SW 1271 (cell line): Measurements from ENCODE around the gene FNBP1.

Experiments used
- DNase-seq, 2 experiments: peaks; one replicate each; lab custom pipeline; 2025; lab: John Stamatoyannopoulos, UW

FNBP1 gene

DNA sequence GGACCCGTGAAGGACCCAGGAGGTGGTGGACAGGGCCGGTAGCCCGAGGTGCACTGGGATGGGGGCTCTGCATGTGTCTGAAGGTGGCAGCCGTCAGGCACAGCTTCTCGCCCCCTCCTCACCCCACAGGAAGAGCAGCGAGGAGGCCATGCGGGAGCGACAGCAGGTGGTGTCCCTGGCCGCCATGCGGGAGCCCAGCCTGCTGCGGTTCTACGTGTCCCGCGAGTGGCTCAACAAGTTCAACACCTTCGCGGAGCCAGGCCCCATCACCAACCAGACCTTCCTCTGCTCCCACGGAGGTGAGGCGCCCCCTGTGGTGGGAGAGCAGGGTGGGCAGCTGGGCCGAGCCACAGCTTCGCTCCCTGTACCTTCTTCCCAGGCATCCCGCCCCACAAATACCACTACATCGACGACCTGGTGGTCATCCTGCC, 167.8 kb downstream of the FNBP1 start:
- DNase-seq, result no peak

DNA sequence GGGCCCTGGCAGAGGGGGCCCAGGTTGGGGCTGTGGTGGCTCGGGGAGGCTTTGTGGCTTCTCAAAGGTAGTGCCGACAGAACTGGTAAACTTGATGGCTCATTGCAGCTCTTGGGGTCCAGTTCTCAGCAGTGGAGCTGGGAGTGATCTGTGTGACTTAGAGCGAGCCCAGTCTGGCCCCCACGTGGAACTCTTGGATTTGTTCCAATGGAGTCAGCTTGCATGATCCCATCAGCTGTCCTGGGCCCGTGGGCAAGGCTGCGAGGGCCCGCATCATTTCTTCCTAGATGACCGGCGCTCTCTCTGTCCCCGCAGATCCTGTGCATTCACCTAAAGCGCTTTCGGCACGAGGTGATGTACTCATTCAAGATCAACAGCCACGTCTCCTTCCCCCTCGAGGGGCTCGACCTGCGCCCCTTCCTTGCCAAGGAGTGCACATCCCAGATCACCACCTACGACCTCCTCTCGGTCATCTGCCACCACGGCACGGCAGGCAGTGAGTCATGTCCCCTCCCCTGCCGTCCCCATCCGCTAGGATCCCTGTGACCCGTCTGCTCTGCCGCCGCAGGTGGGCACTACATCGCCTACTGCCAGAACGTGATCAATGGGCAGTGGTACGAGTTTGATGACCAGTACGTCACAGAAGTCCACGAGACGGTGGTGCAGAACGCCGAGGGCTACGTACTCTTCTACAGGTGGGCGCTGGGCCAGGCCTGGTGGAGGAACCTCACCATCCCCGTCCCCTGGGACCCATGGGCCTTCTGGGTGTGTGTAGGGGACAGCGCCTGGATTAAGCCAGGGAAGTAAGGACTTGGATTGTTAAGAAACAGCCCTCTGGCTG, 168.5 kb downstream of the FNBP1 start:
- DNase-seq, result no peak

DNA sequence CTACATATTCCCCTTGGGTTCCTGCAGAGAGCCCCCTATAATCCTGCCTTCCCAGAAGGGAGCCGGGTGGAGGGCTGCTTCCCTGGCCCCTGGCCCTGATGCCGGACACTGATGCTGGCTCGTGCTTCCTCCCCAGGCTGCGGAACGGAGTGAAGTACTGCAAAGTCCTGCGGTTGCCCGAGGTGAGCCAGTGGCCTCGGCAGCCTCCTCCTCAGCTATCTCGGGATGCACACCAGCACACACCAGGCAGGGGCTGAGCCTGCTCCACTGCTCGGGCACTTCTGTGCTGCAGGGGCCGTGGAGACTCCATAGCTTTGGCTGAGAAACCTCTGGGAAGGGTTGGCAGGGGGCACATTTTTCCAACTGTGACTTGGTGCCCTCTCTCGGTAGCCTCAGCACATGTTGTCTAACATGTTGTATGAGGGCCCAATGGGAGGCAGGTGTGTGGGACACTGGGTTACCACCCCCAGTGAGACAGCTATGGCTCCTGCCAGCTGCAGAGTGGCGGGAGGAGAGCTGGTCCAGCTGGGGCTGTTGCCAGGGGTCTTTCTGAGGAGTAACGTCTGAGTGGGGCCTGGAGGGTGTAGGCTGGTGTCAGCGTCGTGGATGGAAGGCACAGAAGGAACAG, 169.3 kb downstream of the FNBP1 start:
- DNase-seq, result no peak

DNA sequence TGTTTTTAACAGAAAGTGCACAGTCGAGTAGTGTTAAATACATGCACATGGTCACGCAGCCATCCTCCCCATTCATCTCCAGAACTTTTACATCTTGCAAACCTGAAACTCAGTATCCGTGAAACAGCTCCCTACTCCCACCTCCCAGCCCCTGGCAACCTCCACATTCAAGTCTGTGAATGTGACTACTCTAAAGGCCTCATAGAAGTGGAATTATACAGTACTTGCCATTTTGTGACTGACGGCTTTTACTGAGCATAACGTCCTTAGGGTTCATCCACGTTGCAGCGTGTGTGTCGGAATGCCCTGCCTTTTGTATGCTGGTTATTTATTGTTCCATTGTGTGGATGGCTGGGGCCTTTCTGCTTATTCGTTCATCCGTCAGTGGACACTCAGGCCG, 171.9 kb downstream of the FNBP1 start:
- no peak for DNase-seq

DNA sequence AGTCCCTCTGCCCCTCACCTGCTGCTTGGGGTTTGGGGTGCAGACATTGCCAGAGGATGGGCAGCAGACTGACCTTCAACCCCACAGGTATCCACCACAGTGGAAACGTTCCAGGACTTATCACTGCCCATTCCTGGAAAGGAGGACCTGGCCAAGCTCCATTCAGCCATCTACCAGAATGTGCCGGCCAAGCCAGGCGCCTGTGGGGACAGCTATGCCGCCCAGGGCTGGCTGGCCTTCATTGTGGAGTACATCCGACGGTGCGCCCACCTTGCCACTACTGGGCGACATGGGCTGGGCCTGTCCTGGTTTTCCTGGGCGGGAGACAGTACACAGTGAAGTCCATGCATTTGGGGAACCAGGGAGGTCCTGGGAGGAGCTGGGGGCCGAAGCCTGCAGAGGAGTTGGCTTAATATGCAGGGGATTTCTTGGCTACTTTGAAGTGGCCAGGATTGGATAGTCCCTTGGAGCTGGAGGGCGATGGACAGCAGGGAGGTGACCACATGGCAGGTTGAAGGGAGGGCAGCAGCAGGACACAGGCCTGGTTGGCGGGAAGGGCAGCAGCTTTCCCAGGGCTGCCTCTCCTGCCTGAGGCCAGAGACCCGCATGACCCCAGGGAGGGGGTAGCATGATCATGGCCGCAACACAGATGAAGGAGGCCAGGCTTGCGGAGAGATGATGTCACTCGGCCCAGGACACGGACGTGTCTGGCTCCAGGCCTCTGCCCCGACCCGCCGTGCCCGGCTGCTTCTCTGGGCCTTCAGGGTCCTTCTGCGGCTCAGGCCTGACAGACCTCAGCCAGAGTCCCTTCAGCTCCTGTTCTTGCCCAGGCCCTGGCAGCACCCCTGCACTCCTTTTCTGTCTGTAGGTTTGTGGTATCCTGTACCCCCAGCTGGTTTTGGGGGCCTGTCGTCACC, 173.1 kb downstream of the FNBP1 start:
- no peak for DNase-seq

DNA sequence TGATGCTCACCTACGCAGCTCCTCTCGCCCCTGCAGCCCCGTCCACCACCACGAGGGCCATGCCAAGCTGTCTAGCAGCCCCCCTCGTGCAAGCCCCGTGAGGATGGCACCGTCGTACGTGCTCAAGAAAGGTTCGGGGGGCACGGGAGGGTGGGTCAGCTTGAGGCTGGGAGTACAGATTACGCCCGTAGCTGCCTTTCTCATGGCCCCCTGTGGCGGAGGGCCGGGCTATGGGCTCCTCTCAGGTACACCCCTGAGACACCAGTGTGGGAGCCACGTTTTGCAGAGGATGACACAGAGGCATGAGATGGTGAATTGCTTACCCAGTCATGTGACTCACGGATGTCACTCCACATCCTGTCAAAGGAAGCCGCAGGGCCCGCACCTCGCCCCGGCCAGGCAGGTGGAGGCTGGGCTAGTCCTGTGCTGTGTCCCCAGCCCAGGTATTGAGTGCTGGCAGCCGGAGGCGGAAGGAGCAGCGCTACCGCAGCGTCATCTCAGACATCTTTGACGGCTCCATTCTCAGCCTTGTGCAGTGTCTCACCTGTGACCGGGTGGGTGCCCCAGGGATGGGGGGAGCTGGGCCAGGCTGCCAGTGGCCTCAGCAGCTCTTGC, 174.0 kb downstream of the FNBP1 start:
- no peak for DNase-seq

DNA sequence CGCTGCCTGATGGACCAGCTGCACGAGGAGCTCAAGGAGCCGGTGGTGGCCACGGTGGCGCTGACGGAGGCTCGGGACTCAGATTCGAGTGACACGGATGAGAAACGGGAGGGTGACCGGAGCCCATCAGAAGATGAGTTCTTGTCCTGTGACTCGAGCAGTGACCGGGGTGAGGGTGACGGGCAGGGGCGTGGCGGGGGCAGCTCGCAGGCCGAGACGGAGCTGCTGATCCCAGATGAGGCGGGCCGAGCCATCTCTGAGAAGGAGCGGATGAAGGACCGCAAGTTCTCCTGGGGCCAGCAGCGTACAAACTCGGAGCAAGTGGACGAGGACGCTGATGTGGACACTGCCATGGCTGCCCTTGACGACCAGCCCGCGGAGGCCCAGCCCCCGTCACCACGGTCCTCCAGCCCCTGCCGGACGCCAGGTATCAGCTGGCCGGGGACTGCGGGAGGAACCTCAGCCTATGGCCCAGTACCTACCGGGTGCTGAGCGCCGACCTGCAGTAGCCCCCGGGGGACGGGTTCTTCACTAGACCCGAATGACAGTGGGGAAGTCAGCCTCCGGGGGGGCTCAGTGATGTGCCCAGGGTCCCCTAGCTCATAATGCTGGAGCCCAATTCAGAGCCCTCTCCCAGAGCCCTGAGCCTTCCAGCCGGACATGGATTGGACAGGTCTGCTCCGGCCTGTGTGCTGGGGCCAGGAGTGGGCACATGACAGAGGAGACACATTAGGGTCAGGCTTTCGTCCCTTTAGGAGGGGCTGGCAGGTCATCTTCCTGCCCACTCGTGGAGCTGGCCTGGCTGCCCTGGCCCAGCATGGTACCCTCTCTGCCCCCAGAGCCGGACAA, 174.7 kb downstream of the FNBP1 start:
- DNase-seq, result no peak

DNA sequence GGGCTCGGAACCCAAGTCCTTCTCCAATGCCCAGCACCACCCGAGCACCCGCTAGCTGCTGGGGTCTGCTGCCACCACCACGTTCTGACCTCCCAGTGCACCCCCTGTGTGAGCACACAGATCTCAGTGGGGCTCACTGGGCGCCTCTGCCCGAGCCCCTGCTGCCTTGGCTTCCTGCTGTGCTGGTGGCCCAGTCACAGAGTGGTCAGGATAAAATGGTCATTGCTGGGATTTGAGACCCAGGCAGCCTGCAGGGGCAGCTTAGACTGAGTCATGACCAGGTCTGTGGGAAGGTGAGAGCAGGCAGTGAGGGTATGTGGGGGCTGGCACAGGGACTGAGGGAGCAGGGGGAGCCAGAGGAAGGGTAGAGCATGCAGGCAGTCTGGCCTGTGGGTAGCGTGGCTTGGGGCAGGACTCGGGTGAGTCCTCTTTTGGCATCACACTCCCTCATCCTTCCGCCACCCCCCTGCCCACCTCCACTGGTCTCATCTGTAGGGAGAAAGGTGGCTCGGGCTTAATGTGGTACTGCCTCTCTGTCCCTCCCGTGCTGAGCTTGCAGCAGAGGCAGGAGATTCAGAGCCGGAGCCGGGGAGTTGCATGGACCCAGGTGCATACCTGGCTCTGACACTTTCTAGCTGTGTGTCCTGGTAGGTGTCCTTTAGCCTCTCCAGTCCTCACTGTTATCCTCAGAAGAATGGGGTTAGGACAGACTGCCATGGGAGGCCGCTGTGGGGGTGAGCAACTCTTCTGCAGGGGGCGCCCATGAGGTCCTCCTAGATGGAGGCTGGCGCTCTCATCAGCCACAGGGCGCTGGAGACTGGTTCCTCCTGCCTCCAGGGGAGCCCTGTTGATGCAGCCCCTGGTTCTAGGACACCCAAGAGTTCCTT, 175.6 kb downstream of the FNBP1 start:
- no peak for DNase-seq

DNA sequence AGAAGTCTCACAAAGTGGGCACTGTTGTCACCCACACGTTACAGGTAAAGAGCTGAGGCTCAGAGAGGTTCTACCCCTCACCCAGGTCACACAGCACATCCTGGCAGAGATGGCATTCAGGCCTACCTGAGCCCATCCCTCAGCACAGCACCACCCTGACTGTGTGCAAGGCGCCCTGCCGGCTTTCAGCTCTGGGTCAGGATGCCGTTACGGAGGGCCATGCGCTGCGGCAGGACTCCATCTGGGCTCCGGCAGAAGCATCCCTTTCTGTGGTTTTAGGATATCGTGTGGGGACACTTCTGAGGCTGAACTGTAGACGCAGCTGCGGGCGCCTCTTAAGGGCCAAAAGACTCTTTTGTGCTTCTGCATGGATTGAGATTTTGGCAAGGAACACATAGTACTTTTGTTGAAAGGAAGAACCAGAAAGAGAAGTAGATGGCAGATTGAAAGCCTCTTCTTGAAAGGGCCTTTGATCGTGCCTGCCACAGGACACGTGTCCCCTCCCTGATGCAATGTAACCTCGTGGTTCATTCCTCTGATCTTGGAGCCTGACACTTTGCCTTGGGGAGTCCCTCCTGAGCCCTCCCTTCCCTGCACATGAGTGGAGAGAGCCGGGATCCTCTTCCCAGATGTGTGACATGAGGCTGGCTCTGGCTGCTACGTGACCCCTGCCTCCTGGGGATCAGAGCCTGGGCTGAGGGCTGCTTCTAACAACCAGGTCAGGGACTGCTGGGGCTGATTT, 176.4 kb downstream of the FNBP1 start:
- no peak for DNase-seq

DNA sequence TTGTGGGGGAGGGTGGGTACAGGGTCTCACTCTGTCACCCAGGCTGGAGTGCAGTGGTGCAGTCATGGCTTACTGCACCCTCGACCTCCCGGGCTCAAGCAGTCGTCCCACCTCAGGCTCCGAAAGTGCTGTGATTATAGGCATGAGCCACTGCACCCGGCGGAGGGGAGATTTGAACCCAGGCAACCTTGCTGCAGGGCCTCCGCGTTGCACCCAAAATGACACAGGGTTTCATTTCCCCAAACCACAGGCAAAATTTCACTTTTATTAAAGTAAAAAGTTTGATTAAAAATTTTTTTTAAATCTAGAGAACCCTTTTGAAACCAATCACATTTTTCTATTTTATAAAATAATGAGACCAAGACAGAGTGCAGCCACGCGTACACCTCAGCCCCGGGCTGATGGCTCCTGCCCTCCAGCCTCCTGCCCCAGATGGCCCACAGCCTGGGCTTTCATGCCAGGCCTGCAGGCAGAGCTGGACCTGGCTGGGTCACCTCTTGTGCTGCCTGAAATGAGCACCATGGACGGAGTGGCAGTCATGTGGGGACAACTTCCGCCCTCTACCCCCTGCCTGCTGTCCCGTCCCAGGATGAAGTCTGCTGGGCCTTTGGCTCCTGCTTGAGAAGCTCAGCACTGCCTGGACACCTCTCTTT, 177.2 kb downstream of the FNBP1 start:
- no peak for DNase-seq

DNA sequence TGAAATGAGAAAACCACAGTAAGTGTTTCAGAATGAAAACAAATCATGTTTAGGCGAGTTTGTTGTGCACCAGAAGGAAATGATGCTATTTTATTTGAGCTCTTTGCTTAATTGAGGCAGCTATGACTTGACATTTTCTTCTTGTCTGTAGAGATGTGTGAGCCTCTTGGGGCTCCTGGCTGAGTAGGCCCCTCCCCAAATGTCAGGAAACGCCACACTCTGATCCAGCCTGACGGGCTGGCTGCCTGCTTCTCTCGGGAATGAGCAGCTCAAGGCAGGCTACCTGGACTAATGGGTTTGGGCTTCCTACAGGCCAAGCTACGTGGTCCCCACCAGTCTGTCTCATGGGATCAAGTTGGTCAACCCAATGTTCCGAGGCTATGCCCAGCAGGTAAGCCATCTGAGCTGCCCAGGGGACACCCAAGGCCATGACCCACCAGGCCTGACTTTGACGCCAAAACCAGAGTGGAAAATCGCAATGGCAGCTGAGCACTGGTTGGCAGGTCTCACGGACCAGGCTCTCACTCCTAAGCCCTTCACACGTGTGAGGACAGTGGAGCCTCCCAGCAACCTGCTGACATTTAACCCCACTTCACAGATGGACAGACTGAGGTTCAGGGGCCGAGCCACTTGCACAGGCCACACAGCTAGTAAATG, 177.9 kb downstream of the FNBP1 start:
- DNase-seq, result no peak

DNA sequence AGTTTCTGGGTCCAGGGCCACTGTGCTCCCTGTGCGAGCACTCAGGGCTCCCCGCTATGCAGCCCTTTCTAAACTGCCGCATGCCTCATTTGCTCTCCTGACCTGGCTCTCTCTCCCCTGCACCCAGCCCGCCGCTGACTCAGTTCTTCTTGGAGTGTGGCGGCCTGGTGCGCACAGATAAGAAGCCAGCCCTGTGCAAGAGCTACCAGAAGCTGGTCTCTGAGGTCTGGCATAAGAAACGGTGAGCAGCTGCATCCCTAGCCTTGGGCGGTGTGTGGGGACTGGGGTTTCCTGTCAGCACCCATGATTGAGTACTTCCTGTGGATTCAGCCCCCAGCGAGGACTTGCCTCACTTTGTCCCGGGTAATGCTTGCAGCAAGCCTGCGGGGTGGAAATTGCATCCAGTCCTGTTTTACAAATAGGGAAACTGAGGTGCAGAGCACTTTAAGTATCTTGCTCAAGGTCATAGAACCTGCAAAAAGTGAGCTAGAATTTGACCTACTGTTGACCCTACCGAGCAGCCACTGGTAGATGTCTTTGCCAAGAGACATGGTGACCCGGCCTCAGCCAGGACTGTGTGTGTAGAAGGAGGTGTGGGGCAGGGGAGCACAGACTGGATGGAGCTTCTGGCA, 179.8 kb downstream of the FNBP1 start:
- DNase-seq, result no peak

DNA sequence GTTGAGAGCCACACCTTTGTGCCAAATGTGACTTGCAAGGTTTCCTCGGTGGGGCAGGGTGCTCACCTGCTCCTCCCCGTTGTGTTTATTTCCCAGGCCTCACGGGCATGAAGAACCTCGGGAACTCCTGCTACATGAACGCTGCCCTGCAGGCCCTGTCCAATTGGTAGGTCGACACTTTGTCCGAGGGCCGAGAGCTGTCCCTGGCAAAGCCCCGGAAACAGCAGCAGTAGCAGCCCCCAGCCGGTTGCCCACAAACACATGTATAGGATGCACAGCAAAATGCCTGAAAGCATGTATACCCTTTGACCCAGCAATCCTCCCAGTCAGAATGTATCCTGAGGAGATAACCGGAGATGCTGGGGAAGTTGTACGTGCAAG, 181.6 kb downstream of the FNBP1 start:
- DNase-seq, result no peak

DNA sequence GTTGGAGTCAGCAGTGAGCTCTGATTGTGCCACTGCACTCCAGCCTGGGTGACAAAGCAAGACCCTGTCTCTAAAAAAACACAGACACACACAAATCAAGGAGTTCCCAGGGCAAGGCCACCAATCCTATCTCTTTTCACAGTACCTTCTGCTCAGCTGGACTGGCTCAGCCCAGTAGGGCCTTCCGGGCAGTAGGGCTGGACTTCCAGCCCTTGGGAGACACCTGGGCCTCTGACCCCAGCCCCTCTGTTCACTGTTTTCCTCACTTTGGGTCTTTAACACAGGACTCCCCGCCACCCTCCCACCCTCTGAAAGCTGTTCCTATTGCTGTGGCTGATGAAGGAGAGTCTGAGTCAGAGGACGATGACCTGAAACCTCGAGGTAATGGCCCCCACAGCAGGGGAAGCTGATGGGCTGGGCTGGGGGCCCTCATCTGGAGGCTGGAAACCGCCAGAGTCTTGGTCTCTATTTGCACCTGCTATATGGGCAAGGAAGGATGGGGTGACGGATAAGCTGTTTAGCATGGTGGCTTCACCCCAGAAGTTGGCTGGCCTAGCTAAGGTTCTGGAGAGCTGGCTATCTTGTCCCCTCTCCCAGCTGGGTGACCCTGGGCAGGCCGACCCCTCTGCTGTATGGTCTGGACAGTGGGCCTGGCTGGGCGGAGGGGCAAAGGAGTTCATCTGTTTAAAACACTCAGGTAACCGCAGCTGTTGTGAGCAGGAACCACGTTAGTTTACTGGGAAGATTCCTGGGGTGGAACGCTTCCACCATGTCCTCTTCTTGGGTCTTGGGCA, 182.1 kb downstream of the FNBP1 start:
- no peak for DNase-seq

DNA sequence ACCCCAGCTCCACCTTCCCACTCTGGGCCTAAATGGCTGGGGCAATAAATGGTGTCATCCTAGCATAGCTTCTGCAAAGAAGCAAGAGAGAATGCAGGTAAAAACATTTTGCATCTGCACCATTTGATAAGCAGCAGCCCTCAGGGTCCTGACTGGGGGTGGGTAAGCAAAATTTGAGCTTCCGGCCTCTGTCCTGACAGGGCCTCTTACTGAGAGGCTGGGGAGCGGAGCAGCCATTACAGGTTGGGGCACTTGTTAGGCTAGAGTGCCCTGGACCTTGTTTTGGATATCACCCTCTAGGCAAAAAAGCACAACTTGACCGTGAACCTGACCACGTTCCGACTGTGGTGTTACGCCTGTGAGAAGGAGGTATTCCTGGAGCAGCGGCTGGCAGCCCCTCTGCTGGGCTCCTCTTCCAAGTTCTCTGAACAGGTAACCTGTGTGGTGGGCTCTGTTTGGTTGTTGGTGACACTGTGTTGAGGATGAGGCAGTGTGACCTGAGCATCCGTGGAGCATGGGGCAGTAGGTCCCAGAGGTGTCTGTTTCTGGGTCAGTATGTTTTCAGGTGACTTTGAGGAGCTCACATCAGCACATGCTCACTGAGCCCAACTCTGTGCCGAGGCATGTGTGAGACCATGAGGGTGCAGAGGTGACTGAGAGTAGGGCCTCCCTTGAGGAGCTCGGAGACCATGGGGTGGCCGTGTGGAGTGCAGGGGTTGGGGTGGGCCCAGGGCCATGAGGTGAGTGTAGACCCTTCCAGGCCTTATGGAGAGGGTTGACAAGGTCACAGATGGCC, 184.6 kb downstream of the FNBP1 start:
- DNase-seq, result no peak

DNA sequence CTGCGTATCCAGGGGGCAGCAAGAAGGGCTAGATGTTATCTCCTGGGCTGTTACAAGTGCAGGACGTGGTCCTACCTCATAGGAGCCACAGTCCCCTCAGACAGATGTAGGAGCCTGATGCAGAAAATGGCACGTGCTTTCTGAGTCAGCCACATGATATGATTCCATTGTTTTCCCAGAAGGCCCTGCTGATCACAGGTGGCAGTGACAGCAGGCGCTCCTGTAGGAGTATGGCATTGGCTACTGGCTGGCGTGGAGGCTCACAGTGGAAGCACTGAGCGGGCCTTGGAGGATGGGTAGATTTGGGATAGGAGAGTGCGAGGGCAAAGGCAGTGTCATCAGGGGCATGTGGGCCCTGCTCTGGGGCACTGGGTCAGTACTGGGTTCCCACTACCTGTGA, 185.8 kb downstream of the FNBP1 start:
- no peak for DNase-seq
